HG03571 (cell line): ENCODE measurements around the gene RIMBP2.
"Not testable (repeated sequence)": the region's sequence is repeated elsewhere in the genome, so short reads cannot be mapped to it uniquely, and the experiment has no call there.

Experiments
- ATAC-seq: cut with Tn5 transposase; IDR thresholded peaks from one replicate; pipeline ENCODE4 v1.9.1; 2021; ENCODE audit not compliant: unreplicated experiment

RIMBP2 gene

GRCh38 chr12:130738403-130738802 is 22.3 kb upstream of the RIMBP2 start:
- not testable (repeated sequence) for ATAC-seq

- ATAC-seq: no peak
Observed at GRCh38 chr12:130737731-130738130, 21.6 kb upstream of the RIMBP2 start.

GRCh38 chr12:130729344-130729743 is 13.2 kb upstream of the RIMBP2 start:
- no peak for ATAC-seq

GRCh38 chr12:130728158-130729058 is 12.3 kb upstream of the RIMBP2 start:
- no peak for ATAC-seq

GRCh38 chr12:130719263-130719859 is 3.3 kb upstream of the RIMBP2 start:
- no peak for ATAC-seq

GRCh38 chr12:130717752-130718151 is 1.7 kb upstream of the RIMBP2 start:
- no peak for ATAC-seq

- no peak for ATAC-seq
Observed at GRCh38 chr12:130716969-130717366, 869 bp upstream of the RIMBP2 start.

- no peak for ATAC-seq
Observed at GRCh38 chr12:130715150-130715997, 725 bp downstream of the RIMBP2 start.

- no peak for ATAC-seq
Observed at GRCh38 chr12:130714591-130715149, 1.4 kb downstream of the RIMBP2 start.

- no peak for ATAC-seq
Observed at GRCh38 chr12:130714091-130714590, 2.0 kb downstream of the RIMBP2 start.

- ATAC-seq: no peak
Observed at GRCh38 chr12:130713581-130713991, 2.5 kb downstream of the RIMBP2 start.

GRCh38 chr12:130712346-130713065 is 3.6 kb downstream of the RIMBP2 start:
- ATAC-seq: no peak

- ATAC-seq: no peak
Observed at GRCh38 chr12:130711756-130712155, 4.3 kb downstream of the RIMBP2 start.

GRCh38 chr12:130710733-130711080 is 5.4 kb downstream of the RIMBP2 start:
- no peak for ATAC-seq

- no peak for ATAC-seq
Observed at GRCh38 chr12:130709971-130710732, 5.9 kb downstream of the RIMBP2 start.

- no peak for ATAC-seq
Observed at GRCh38 chr12:130709151-130709970, 6.7 kb downstream of the RIMBP2 start.

- no peak for ATAC-seq
Observed at GRCh38 chr12:130708648-130709047, 7.5 kb downstream of the RIMBP2 start.

- ATAC-seq: no peak
Observed at GRCh38 chr12:130707571-130707891, 8.6 kb downstream of the RIMBP2 start.
